Esophagus muscularis mucosa (tissue), 3 donors: Measurements from ENCODE around the gene PHLPP1.

ENCODE experiments used
- POLR2A ChIP-seq: fragments of 450-650 bp; IDR thresholded peaks from one replicate; pipeline ENCODE4 v1.6.1; 2017; ENCODE audit warnings: antibody characterized with exemption, moderate library complexity, mild to moderate bottlenecking, low read depth
- POLR2AphosphoS5 ChIP-seq, 2 donors: sonication (generic); formaldehyde crosslinking; IDR thresholded peaks; one replicate each; pipeline ENCODE4 v1.6.1; 2017; ENCODE audit warnings: antibody characterized with exemption in 2 of 2
- TF ChIP-seq, protein P1 (sequence below), 3 experiments: fragments of 200-600 bp in 2 of 3; fragments of 450-650 bp in 1 of 3; sonication (generic) in 2 of 3; IDR thresholded peaks; one replicate each; pipeline ENCODE4 v1.5.1; 2017 to 2019; ENCODE audit warnings: antibody characterized with exemption in 3 of 3, mild to moderate bottlenecking in 2 of 3, moderate library complexity in 1 of 3

DNA sequence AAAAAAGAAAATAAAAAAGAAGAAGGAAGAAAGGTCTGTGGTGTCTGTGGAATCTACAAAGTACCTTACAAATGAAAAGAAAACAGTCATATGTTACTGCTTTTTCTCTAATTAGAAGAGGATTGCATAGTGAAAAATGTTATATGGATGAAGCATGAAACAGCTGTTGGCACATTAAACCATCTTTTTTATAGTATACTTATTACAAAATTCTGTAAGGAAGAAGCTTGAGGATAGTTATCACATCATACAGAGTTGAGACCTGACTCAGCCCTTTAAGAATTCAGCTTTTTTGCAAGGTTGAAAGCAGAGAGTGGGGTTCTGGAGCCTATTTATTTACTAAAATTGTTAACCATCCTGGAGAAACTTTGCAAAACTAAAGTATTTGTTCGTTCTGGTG, 222.7 kb downstream of the PHLPP1 start:
- TF ChIP-seq, protein P1, sequence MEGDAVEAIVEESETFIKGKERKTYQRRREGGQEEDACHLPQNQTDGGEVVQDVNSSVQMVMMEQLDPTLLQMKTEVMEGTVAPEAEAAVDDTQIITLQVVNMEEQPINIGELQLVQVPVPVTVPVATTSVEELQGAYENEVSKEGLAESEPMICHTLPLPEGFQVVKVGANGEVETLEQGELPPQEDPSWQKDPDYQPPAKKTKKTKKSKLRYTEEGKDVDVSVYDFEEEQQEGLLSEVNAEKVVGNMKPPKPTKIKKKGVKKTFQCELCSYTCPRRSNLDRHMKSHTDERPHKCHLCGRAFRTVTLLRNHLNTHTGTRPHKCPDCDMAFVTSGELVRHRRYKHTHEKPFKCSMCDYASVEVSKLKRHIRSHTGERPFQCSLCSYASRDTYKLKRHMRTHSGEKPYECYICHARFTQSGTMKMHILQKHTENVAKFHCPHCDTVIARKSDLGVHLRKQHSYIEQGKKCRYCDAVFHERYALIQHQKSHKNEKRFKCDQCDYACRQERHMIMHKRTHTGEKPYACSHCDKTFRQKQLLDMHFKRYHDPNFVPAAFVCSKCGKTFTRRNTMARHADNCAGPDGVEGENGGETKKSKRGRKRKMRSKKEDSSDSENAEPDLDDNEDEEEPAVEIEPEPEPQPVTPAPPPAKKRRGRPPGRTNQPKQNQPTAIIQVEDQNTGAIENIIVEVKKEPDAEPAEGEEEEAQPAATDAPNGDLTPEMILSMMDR (IDR thresholded peaks at IDR 0.05), result no peak
- TF ChIP-seq POLR2A (no peak), POLR2AphosphoS5 (IDR thresholded peaks at IDR 0.05) (no peak)
